GM19438 (cell line): Measurements from ENCODE around the gene PLLP.
"Not testable (repeated sequence)": the region's sequence is repeated elsewhere in the genome, so short reads cannot be mapped to it uniquely, and the experiment has no call there.

Source experiments
- ATAC-seq: cut with Tn5 transposase; IDR thresholded peaks from one replicate; pipeline ENCODE4 v1.9.1; 2021; ENCODE audit warnings: low read depth; ENCODE audit not compliant: unreplicated experiment

The PLLP gene

DNA sequence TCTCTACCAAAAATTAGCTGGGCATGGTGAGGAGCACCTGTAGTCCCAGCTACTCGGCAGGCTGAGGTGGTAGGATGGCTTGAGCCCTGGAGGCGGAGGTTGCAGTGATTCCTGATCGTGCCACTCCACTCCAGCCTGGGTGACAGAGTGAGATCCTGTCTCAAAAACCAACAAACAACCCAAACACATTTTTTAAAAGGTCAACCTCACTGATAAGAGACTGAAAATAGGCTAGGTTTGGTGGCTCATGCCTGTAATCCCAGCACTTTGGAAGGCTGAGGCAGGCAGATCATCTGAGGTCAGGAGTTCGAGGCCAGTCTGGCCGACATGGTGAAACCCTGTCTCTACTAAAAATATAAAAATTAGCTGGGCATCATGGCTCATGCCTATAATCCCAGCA lies 8.5 kb downstream of the PLLP start:
- not testable (repeated sequence) for ATAC-seq

DNA sequence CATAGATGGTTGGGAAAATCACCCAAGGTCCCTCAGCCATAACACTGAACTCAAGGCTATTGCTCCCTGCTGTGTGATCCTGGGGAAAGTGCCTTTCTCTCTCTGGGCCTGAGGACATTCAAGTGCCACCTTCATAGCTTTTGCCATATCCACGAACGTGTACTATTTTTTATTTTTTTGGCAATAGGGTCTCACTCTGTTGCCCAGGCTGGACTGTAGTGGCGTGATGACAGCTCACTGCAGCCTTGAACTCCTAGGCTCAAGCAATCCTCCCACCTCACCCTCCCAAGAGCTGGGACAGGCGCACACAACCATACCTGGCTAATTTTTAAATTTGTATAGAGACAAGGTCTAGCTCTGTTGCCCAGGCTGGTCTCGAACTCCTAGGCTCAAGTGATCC lies 10.6 kb downstream of the PLLP start:
- ATAC-seq = no peak

DNA sequence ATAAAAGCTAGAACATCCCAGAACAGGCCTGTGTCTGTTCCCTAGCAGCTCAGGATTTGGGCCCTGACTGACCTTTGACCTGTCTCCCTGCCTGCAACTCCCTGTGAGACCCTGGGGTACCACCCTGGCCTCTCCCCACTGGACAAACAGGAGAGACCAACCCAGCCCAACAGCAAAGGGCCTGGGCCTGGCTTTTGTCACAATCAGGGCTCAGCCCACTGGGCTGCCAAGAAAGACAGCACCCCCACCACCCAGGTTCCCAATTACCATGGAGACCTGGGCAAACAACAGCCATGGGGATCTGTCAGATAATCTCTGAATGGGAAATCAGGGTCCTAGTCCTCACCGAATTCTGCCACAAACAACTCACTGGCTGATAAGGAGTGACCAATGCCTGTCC lies 11.1 kb downstream of the PLLP start:
- no peak for ATAC-seq

DNA sequence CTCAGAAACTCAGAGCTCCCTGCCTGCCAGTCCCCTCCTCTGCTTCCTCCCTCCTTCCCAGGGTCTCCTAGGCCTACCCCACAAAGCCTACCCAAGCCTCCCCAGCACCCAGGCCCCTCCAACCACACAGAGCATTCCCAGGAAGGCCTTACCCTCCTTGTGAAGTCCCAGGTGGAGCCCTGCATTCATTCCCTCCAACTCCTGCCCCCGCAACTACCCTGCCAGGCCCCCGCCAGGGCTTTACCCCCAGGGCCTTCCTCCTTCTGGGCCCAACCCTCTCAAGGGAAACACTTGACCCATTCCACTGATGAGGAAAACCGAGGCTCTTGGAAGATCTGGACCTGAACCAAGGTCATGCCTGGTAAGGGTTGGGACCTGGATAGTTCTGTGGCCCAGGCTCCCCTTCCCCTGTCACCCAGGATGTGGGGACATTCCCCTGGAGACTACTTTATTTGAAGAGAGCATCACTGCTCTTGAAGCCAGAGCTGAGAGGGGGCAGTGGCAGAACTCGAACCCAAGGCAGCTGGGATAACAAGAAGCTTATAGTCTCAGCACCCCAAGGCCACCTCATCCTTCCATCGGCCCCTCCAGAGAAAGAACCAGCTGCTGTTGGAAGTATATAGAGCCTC lies 12.5 kb downstream of the PLLP start:
- no peak for ATAC-seq

DNA sequence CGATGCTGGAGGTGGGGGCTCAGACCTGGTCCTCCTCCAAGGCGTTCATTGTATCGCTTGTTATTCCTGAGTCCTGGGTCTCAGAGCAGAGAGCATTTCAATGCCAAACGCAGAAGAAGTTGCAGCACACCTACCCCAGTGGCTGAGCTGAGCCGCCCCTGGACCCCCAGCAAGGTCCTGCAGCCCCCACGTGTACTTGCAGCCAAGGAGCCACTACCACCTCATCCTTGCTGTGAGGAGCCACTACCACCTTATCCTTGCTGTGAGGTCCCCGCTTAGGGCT lies 13.5 kb downstream of the PLLP start:
- ATAC-seq = no peak

DNA sequence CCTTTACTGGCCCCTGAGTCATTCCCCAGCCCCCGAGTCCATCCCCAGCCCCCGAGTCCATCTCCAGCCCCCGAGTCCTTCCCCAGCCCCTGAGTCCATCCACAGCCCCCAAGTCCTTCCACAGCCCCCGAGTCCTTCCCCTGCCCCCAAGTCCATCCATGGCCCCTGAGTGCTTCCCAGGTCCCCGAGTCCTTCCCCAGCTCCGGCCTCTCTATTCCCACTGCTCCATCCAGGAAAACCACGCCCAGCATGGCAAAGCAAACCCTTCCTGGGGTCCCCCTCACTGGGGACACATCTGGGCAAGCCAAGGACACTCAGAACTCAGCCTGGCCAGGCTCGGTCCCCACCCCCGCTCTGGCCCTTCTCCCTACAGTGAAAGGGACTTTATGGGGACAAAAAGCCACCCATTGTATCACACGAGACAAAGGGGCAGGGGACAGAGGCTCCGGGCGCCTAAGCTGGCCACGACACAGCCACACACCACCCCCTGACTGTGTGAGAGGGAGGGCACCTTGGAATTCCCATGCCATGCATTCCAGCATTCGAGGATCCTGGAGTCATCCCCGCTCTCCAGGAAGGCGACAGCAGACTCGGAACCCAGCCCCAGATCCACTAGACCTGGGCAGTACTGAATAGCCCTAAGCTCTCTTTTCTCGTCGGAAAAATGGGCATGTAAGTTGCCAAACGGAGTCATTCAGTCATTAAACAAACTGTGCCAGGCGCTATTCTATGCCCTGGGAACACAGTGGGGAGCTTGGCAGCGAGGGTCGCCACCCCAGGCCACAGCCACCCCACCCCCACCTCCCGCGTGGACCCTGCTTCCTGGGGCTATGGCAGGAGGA lies 14.0 kb downstream of the PLLP start:
- no peak for ATAC-seq

DNA sequence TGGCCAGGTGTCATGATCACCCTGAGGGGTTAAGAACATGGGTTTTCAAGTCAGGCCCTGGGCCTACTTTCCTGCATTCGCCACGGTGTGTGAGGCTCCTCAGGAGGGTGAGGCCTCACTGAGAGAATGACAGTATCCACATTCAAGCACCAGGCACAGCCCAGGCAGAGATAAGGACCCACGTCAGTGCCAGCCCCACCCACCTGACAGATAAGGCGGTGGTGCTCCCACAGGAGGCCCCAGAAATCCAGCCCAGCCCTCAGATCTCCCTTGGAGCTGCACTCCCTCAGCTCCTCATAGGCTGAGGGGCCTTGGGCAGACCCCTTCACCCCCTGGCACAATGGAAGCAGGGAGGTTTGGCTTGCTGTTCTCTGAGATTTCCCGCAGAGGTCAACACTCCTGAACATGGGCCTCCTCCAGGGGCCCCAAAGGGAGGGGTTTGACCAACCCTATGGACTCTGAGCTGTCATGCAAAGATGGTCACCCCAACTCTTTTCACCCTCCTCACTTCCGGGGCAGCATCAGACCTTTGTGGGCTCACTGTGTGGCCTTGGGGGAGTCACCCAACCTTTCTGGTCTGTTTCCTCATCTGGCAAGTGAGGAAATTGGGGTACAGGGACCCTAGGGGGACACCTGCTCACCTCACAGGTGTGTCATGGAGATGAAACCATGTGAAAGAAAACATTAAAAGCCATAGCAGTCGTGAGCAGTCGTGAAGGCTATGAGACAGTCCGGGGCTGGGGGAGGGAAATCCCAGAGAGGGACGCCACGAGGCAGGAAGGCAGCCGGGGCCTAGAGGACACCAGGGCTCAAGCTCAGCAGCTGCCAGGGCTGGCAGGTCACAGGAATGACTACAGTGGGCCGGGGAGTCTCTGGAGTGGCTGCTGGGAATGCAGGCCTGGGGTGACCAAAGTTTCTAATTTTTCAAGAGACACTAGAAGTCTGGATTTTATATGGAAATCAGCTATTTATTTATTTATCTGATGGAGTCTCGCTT lies 15.4 kb downstream of the PLLP start:
- ATAC-seq = no peak

DNA sequence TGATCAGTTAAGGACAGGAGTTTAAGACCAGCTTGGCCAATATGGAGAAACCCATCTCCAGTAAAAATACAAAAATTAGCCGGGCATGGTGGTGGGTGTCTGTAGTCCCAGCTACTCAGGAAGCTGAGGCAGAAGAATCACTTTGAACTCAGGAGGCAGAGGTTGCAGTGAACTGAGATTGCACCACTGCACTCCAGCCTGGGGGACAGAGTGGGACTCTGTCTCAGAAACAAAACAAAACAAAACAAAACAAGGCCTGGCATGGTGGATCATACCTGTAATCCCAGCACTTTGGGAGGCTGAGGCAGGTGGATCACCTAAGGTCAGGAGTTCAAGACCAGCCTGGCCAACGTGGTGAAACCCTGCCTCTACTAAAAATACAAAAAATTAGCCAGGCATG lies 17.1 kb downstream of the PLLP start:
- ATAC-seq = not testable (repeated sequence)

DNA sequence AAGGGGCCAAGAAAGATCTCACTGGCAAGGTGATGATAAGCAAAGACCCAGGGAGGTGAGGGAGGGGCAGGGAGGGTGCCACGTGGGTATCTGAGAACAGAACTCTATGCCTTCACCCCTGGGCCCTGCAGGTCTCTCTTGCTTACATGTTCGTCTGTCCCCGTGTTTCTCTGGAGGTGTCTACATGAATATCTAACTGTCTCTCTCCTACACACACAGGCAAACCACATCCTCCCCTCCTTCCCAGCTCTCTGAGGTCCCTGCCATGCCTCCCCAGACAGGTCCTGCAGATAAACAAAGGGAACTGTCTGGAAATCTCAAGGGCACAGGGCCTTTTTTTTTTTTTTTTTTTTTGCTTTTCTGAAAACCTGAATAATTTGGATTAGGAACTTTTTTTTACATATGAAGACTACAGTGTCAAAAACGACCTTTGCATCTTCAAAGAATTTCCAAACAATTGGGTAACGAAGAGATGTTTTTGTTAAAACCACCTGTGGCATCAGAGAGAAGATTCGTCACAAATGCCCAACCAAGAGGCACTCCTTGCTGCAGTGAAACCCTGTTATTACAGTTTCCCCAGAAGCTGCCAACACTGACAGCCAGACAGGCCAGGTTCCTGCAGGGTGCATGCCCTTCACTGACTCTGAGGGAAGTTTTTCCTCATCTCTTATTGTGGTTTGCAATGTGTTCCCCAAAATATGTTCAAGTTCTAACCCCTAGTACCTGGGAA lies 17.8 kb downstream of the PLLP start:
- ATAC-seq = no peak

DNA sequence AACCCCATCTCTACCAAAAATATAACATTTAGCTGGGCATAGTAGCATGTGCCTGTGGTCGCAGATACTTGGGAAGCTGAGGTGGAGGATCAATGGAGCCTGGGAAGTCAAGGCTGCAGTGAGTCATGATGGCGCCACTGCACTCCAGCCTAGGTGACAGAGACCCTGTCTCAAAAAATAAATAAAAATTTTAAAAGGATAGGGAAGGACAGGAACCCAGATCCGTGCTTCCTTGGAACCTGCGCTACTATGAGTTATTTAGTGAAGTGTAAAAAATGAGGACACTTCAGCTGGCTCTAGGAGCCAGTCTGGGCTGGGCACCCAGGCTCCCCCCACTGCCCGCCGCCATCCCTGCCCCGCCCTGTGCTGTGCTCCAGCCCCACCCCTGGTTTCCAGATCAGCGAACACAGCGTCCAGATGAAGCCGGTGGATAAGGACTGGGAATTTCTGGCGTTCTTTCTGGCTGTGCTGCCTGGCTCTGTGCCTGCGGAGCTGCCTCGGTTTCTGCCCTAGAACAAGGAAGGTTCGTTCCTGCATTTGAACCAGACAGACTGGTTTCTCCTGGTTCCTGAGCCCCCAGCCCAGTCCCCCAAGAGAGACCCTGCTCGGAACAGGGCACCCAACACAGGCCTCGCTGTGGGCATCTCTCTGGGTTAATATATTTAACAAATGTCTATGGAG lies 18.5 kb downstream of the PLLP start:
- no peak for ATAC-seq

DNA sequence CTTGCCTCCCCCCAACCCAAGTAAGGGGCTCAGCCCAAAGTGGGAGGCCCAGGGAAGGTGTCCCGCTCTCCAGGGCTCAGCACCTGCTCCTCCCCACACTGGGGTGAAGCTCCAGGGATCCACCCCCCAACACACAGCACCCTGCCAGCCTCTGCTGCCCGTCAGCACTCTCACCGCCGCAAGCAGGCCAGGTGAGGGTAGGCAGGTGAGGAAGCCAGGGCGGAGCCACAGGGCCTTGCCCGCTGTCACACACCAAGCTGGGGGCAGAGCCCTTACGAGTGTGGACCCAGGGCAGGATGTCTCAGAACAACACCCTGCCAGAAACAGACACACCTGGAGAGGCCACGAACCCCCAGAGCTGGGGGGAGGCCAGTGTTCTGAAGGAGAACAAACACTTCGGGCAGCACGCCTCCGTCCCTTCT lies 19.5 kb downstream of the PLLP start:
- no peak for ATAC-seq

DNA sequence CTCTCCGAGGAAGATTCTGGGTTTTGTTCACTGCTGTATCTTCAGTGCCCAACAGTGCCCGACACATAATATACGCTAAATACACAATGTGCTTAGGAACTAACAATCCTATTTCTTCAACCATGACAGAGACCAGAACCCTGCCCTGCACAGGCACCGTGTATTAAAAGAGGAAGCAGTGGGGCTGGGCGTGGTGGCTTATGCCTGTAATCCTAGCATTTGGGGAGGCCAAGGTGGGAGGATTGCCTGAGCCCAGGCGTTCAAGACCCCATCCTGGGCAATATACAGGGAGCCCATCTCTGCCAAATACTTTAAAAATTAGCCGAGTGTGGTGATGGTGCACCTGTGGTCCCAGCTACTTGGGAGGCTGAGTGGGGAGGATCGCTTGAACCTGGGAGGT lies 20.1 kb downstream of the PLLP start:
- ATAC-seq = no peak

DNA sequence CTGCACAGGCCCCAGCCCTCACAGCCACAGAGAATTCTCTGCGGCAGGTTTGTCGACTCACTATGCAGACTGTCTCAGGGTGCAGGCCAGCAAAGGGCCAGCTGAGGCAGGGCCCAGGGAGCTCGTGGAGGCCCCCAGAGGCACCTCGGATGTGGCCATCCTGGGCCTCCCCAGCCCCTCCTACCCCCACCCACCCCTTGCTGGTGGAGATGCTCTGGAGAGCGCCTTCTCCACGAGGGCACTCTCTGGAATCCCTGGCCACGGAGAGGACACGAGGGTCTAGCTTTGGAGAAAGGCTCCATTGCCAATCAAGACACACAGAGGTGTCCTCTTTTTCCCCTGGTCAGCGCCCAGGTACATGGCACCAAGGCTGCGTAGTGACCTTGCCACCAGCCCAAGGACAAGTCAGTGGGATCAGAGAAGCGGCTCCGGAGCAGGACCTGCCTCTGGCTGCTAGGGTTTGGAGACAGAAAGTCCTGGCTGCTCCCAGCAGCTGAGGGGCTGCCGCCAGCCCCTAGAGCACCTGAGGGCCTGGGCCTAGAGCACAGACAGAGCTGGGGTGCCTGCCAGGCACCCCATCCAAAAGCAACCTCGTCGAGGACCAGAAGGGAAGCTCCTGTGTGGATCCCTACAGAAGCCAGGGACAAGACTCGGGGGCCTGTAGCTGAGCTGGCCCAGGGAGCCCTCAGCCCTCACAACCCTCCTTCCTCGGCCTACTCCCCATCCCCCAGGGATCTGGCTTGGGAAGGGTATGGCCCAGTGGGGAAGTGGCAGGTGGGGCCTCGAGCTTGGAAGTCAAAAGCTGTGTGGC lies 20.7 kb downstream of the PLLP start:
- no peak for ATAC-seq

DNA sequence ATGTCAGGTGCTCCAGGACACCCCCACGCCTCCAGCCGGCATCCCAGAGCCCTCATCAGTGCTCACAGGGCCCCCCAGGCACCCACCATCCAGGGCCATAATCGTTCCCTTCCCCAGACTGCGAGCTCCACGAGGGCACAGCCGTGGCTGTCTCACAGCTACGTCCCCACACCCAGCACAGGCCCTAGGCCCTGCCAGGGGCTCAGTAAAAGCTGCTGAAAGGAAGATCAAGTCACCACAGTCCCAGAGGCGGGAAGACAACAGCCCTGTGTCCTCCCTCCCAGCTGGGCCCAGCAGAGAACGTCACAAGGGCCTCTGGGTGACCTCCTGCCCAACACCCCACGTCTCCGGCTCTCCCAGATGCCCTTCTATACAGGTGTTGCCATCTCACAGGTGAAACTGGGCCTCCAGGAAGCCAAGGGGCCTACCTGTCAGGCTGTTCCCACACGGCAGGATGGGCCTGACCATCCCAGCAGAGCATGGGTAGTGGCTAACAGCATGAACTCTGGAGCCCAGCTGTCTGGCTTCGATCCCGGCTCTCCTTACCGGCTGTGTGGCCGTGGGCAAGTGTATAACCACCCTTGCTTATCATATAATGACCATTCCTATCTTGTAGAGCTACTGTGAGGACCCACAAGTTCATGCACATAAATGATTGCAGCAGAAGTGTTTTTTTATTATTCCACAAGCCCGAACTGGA lies 21.5 kb downstream of the PLLP start:
- ATAC-seq = no peak

DNA sequence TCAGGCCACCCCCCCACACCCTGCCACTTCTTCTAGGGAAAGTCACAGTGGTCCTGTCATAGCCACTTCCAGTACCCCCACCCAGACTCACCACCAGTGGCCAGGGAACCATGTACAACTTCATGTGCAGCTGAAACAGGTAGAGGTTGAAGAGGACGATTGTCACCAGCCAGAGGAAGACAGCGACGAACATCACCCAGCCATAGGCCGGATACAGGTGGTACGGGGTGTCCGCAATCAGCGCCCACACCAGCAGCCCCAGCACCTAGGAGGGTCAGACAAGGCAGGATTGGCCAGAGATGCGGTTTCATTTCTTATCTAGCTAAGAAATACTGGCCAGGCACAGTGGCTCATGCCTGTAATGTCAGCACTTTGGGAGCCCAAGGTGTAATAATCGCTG lies 22.7 kb downstream of the PLLP start:
- no peak for ATAC-seq

DNA sequence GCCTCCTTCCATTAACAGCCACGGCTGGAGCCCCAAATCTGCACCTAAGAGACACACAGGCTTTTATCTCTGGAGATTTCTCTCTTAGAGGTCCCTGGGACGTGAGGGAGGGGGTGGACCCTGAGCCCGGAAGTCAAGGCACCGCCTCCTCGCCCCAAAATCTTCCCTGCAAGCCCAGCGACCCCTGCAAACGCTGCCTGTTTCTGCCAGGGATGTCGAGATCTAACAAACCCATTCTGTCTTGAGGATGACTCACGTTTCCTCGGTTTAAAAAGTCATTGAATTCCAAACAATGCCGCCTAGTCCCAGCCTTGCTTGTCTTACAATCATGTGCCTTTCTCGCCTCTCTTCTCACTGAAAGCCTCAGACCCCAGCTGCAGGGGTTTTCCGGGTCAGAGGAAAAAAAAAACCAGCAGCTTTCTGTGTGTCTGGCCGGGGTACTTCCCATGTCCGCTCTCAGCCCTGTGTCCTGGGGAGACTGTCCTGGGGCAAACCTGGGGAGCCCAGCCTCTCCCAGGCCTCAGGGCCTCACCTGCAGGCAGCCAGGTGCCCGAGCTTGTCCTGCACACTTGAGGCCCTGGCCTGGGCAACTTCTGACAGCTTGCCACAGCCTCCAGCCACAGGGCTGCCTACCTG lies 24.1 kb downstream of the PLLP start:
- ATAC-seq = no peak

DNA sequence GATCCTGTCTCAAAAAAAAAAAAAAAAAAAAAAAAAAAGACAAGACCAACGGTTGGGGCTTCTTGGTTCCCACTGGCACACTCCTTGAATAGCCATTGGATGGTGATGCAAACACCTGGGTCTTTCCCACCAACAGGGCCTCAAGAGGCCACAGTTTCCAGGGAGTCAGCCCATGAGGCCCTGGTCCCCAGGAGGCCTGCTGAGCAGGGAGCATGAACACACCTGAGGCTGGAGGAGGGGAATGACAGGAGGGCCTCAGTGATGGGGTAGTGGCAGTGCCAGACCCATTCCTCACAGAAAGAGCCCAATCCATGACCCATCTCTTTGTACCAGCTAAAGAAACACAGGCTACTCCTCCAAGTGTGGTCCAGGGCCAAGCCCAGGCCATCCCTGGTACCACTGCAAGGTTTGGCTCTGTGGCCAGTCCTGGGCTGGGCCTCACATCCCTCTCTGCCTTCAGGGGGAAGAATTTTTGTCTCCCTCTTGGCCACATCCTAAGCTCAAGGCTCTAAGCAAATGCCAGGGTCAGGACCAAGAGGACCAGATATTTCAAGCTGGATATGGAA lies 25.5 kb downstream of the PLLP start:
- ATAC-seq = no peak
